SK-N-SH treated with all-trans-retinoic acid at 6 μM for 48 hours (cell line): Measurements from ENCODE around the gene CPA1.

Experiments
- ATAC-seq: fragments of 200-7000 bp; cut with Tn5 transposase; 3 replicates; pipeline ENCODE4 v1.9.1; 2020; ENCODE audit warnings: mild to moderate bottlenecking, moderate library complexity
- ARNTL ChIP-seq: fragments of 450-650 bp; formaldehyde crosslinking; IDR thresholded peaks from 2 replicates; pipeline ENCODE4 v1.5.0; 2020; ENCODE audit warnings: low read depth, mild to moderate bottlenecking, moderate library complexity, borderline replicate concordance
- BACH2 ChIP-seq: fragments of 250-450 bp; sonication (Bioruptor Pico); IDR thresholded peaks from 2 replicates; pipeline ENCODE4 v1.9.0; 2021; ENCODE audit warnings: mild to moderate bottlenecking, borderline replicate concordance
- CREB5 ChIP-seq: fragments of 250-450 bp; sonication (Bioruptor Pico); IDR thresholded peaks from 2 replicates; pipeline ENCODE4 v1.5.1; 2020; ENCODE audit warnings: low read depth, mild to moderate bottlenecking, moderate library complexity
- CSDC2 ChIP-seq: fragments of 250-450 bp; sonication (Bioruptor Pico); IDR thresholded peaks from 2 replicates; pipeline ENCODE4 v1.5.0; 2020; ENCODE audit warnings: mild to moderate bottlenecking, moderate library complexity
- CSRNP3 ChIP-seq: fragments of 250-450 bp; sonication (Bioruptor Pico); IDR thresholded peaks from 2 replicates; pipeline ENCODE4 v1.5.1; 2021; ENCODE audit warnings: mild to moderate bottlenecking, moderate library complexity
- ESRRG ChIP-seq: fragments of 250-450 bp; sonication (Bioruptor Pico); IDR thresholded peaks from 2 replicates; pipeline ENCODE4 v1.6.1; 2021; ENCODE audit warnings: mild to moderate bottlenecking
- ISL1 ChIP-seq: fragments of 250-450 bp; sonication (Bioruptor Pico); IDR thresholded peaks from 2 replicates; pipeline ENCODE4 v2.1.2; 2022; ENCODE audit warnings: mild to moderate bottlenecking, moderate library complexity
- OSR1 ChIP-seq: fragments of 250-450 bp; sonication (Bioruptor Pico); IDR thresholded peaks from 2 replicates; pipeline ENCODE4 v1.8.0; 2022; ENCODE audit warnings: moderate library complexity, mild to moderate bottlenecking, inconsistent platforms
- PATZ1 ChIP-seq: fragments of 250-450 bp; sonication (Bioruptor Pico); IDR thresholded peaks from 2 replicates; pipeline ENCODE4 v1.8.0; 2020; ENCODE audit warnings: mild to moderate bottlenecking, moderate library complexity, borderline replicate concordance
- POU6F1 ChIP-seq: fragments of 250-450 bp; sonication (Bioruptor Pico); IDR thresholded peaks from 2 replicates; pipeline ENCODE4 v1.8.0; 2021; ENCODE audit warnings: low read depth, mild to moderate bottlenecking, moderate library complexity, borderline replicate concordance
- SNAI2 ChIP-seq: fragments of 250-450 bp; sonication (Bioruptor Pico); IDR thresholded peaks from 2 replicates; pipeline ENCODE4 v1.5.0; 2020; ENCODE audit warnings: mild to moderate bottlenecking, moderate library complexity
- TOX ChIP-seq: fragments of 250-450 bp; sonication (Bioruptor Pico); IDR thresholded peaks from 2 replicates; pipeline ENCODE4 v1.8.0; 2021; ENCODE audit warnings: mild to moderate bottlenecking, moderate library complexity, borderline replicate concordance
- TSHZ2 ChIP-seq: fragments of 250-450 bp; sonication (Bioruptor Pico); IDR thresholded peaks from 2 replicates; pipeline ENCODE4 v1.5.0; 2020; ENCODE audit warnings: mild to moderate bottlenecking, moderate library complexity
- ZC3H10 ChIP-seq: fragments of 250-450 bp; sonication (Bioruptor Pico); IDR thresholded peaks from 2 replicates; pipeline ENCODE4 v1.5.1; 2021; ENCODE audit warnings: mild to moderate bottlenecking, moderate library complexity
- ZFP3 ChIP-seq: fragments of 250-450 bp; sonication (Bioruptor Pico); IDR thresholded peaks from 2 replicates; pipeline ENCODE4 v1.5.0; 2020; ENCODE audit warnings: mild to moderate bottlenecking, moderate library complexity
- ZFP30 ChIP-seq: fragments of 450-650 bp; formaldehyde crosslinking; IDR thresholded peaks from 2 replicates; pipeline ENCODE4 v1.5.0; 2022; ENCODE audit warnings: mild to moderate bottlenecking, moderate library complexity
- ZNF565 ChIP-seq: fragments of 450-650 bp; formaldehyde crosslinking; conservative IDR thresholded peaks from 2 replicates; pipeline ENCODE4 v1.5.0; 2020; ENCODE audit warnings: low read depth, mild to moderate bottlenecking, moderate library complexity
- ZNF70 ChIP-seq: fragments of 450-650 bp; formaldehyde crosslinking; IDR thresholded peaks from 2 replicates; pipeline ENCODE4 v1.5.0; 2020; ENCODE audit warnings: mild to moderate bottlenecking, moderate library complexity
- ZNF8 ChIP-seq: fragments of 450-650 bp; formaldehyde crosslinking; IDR thresholded peaks from 2 replicates; pipeline ENCODE4 v1.5.0; 2020; ENCODE audit warnings: mild to moderate bottlenecking, moderate library complexity

CPA1 gene

GRCh38 chr7:130386876-130387275 lies 6.6 kb downstream of the CPA1 start (continued):
- TF ChIP-seq ZNF8 (CRISPR knock-in tag) (no peak), ZNF565 (CRISPR knock-in tag) (no peak), ZFP3 (CRISPR knock-in tag) (no peak)

- TF ChIP-seq ZNF70 (CRISPR knock-in tag), result no peak
- no peak for ATAC-seq
These were observed 7.0 kb downstream of the CPA1 start for GRCh38 chr7:130387306-130387627.

- no peak for ATAC-seq
- TF ChIP-seq ESRRG (CRISPR knock-in tag) (no peak), POU6F1 (CRISPR knock-in tag) (no peak), BACH2 (no peak), ZNF70 (CRISPR knock-in tag) (no peak), ARNTL (CRISPR knock-in tag) (no peak), CREB5 (CRISPR knock-in tag) (no peak), CSDC2 (no peak), ZFP30 (CRISPR knock-in tag) (no peak), ZNF8 (CRISPR knock-in tag) (no peak), TOX (CRISPR knock-in tag) (no peak), OSR1 (CRISPR knock-in tag) (no peak), ISL1 (CRISPR knock-in tag) (no peak), SNAI2 (CRISPR knock-in tag) (no peak), PATZ1 (CRISPR knock-in tag) (no peak), CSRNP3 (CRISPR knock-in tag) (no peak), TSHZ2 (no peak), ZFP3 (CRISPR knock-in tag) (no peak)
These were observed 7.5 kb downstream of the CPA1 start for GRCh38 chr7:130387628-130388403.

- no peak for ATAC-seq
- TF ChIP-seq PATZ1 (CRISPR knock-in tag) (no peak), ZC3H10 (CRISPR knock-in tag) (no peak), ZNF70 (CRISPR knock-in tag) (no peak), CREB5 (CRISPR knock-in tag) (no peak), TOX (CRISPR knock-in tag) (no peak), OSR1 (CRISPR knock-in tag) (no peak), CSRNP3 (CRISPR knock-in tag) (no peak)
These were observed 8.4 kb downstream of the CPA1 start for GRCh38 chr7:130388671-130389070.
